ENCODE measurements around the gene PMS1.

The PMS1 gene

DNA sequence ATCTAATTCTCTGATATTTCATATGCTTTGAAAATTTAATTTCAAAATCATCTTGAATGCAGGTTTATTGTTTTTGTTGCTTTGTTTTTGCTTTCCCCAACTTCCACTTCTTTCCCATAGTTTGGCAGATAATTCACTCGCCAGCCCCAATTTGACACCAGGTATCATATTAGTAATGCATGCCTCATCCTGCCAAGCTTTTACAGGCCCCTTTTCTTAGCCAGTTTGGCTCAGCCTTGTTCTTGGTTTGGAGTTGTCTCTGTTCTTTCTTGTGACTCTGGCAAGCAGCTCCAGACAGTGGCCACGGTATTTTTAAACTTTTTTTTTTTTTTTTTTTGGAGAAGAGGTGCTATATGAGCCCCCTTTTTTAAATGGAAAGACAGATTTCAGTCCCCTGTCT lies 65.3 kb downstream of the PMS1 start:
- H3K36me3 ChIP-seq (ENCODE audit: insufficient read depth) = no peaks in the 10 kb centered on the region

GRCh38 chr2:189851174-189851826 lies 67.0 kb downstream of the PMS1 start:
- Histone ChIP-seq H4K20me1 (ENCODE audit: insufficient read depth) (no peaks in the 10 kb centered on the region), H3K27me3 (ENCODE audit: insufficient read depth, low read depth) (no peaks in the 10 kb centered on the region), H2AFZ (ENCODE audit: low read depth) (no peak overlapping the region), H3K4me2 (no peak overlapping the region), H3K36me3 (ENCODE audit: insufficient read depth) (no peaks in the 10 kb centered on the region), H3K4me3 (IDR thresholded peaks at IDR 0.05; ENCODE audit: insufficient read depth, low read depth, low read length) (no peak overlapping the region), H3K27ac (no peak overlapping the region), H3K9ac (no peak overlapping the region), H3K4me1 (ENCODE audit: low read depth, poor library complexity, severe bottlenecking) (peaks cover 7% of the 10 kb centered on the region), H3K79me2 (ENCODE audit: insufficient read depth, low read depth) (no peaks in the 10 kb centered on the region)
- TF ChIP-seq CTCF (conservative IDR thresholded peaks at IDR 0.05; ENCODE audit: low read depth, low read length) = no peak

More for the DNA sequence above, 65.3 kb downstream of the PMS1 start:
- H3K4me1 ChIP-seq (ENCODE audit: low read depth, poor library complexity, severe bottlenecking) = peaks cover 7% of the 10 kb centered on the region
- H3K79me2 ChIP-seq (ENCODE audit: insufficient read depth, low read depth) = no peaks in the 10 kb centered on the region
- no peak overlapping the region for H3K4me2 ChIP-seq
- no peak overlapping the region for H3K4me3 ChIP-seq (IDR thresholded peaks at IDR 0.05; ENCODE audit: insufficient read depth, low read depth, low read length)
- H3K9ac ChIP-seq = no peak overlapping the region
- no peak overlapping the region for H3K27ac ChIP-seq
- no peak overlapping the region for H2AFZ ChIP-seq (ENCODE audit: low read depth)
- no peaks in the 10 kb centered on the region for H3K27me3 ChIP-seq (ENCODE audit: insufficient read depth, low read depth)
- H4K20me1 ChIP-seq (ENCODE audit: insufficient read depth) = no peaks in the 10 kb centered on the region
- no peak for TF ChIP-seq CTCF (conservative IDR thresholded peaks at IDR 0.05; ENCODE audit: low read depth, low read length)

DNA sequence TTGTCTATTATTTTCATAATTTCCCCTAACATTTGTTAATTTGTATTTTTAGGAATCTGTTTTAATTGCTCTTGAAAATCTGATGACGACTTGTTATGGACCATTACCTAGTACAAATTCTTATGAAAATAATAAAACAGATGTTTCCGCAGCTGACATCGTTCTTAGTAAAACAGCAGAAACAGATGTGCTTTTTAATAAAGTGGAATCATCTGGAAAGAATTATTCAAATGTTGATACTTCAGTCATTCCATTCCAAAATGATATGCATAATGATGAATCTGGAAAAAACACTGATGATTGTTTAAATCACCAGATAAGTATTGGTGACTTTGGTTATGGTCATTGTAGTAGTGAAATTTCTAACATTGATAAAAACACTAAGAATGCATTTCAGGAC lies 69.9 kb downstream of the PMS1 start:
- Histone ChIP-seq H3K27me3 (ENCODE audit: insufficient read depth, low read depth) (no peaks in the 10 kb centered on the region), H3K27ac (no peak overlapping the region), H4K20me1 (ENCODE audit: insufficient read depth) (no peaks in the 10 kb centered on the region), H3K4me1 (ENCODE audit: low read depth, poor library complexity, severe bottlenecking) (peaks cover 7% of the 10 kb centered on the region), H3K4me3 (IDR thresholded peaks at IDR 0.05; ENCODE audit: insufficient read depth, low read depth, low read length) (no peak overlapping the region), H3K4me2 (no peak overlapping the region), H3K9ac (no peak overlapping the region), H3K79me2 (ENCODE audit: insufficient read depth, low read depth) (no peaks in the 10 kb centered on the region), H2AFZ (ENCODE audit: low read depth) (no peak overlapping the region), H3K36me3 (ENCODE audit: insufficient read depth) (no peaks in the 10 kb centered on the region)
- no peak for TF ChIP-seq CTCF (conservative IDR thresholded peaks at IDR 0.05; ENCODE audit: low read depth, low read length)

DNA sequence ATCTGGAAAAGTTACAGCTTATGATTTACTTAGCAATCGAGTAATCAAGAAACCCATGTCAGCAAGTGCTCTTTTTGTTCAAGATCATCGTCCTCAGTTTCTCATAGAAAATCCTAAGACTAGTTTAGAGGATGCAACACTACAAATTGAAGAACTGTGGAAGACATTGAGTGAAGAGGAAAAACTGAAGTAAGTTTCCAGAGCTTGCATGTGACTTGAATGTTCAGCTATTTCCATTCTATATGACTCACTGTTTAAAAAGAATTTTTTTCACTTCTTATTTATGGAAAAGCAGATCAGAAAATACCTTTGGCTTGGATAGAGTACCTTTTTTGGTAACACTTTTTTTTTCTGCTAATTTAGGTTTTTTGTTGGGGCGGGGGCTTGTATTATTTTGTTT lies 70.7 kb downstream of the PMS1 start:
- no peak for TF ChIP-seq CTCF (conservative IDR thresholded peaks at IDR 0.05; ENCODE audit: low read depth, low read length)
- Histone ChIP-seq H3K36me3 (ENCODE audit: insufficient read depth) (no peaks in the 10 kb centered on the region), H3K4me2 (no peak overlapping the region)

More for the DNA sequence above, 70.7 kb downstream of the PMS1 start:
- Histone ChIP-seq H3K27ac (no peak overlapping the region), H3K4me1 (ENCODE audit: low read depth, poor library complexity, severe bottlenecking) (no peaks in the 10 kb centered on the region), H3K79me2 (ENCODE audit: insufficient read depth, low read depth) (no peaks in the 10 kb centered on the region), H2AFZ (ENCODE audit: low read depth) (no peak overlapping the region), H3K27me3 (ENCODE audit: insufficient read depth, low read depth) (no peaks in the 10 kb centered on the region), H3K9ac (no peak overlapping the region), H4K20me1 (ENCODE audit: insufficient read depth) (no peaks in the 10 kb centered on the region), H3K4me3 (IDR thresholded peaks at IDR 0.05; ENCODE audit: insufficient read depth, low read depth, low read length) (no peak overlapping the region)
